Fibroblast of the aortic adventitia (primary cell): ENCODE data around the gene CFAP92. TPM values are rescaled to one million over a fixed set of nuclear protein-coding genes. Genes with fewer than 3 reads are reported as not detected.

Experiments
- DNase-seq: peaks from one replicate; pipeline ENCODE4 v3.0.0-alpha.2; 2010; ENCODE audit warnings: low read depth
- H3K4me3 ChIP-seq: 2 replicates; pipeline ENCODE4 v1.5.1; 2011; ENCODE audit warnings: low read depth, mild to moderate bottlenecking, control low read depth, low read length, moderate library complexity
- CTCF ChIP-seq: IDR thresholded peaks from 2 replicates; pipeline ENCODE4 v1.5.1; 2011; ENCODE audit warnings: mild to moderate bottlenecking, low read length, control low read depth, inconsistent platforms; ENCODE audit not compliant: insufficient read depth
- total RNA-seq: library from RNA; depleted of rRNA; stranded (reverse); fragments of >200 nt; gene quantifications from 2 replicates; pipeline ENCODE4 v1.2.3, GENCODE V29; 2012; ENCODE audit warnings: low replicate concordance

CFAP92 gene
- total RNA-seq, 1 donor, result not detected

GRCh38 chr3:129007792-129008191 is 13.9 kb upstream of the CFAP92 start:
- DNase-seq, result no peak
- no peak for TF ChIP-seq CTCF
- H3K4me3 ChIP-seq, result no peak overlapping the region

GRCh38 chr3:129006864-129007263 is 13.0 kb upstream of the CFAP92 start:
- no peak for DNase-seq
- H3K4me3 ChIP-seq, result no peak overlapping the region
- TF ChIP-seq CTCF, result no peak

GRCh38 chr3:129005526-129006303 is 11.8 kb upstream of the CFAP92 start:
- TF ChIP-seq CTCF, result no peak
- peak; percentile 40 for DNase-seq
- no peak overlapping the region for H3K4me3 ChIP-seq

- no peak for TF ChIP-seq CTCF
- H3K4me3 ChIP-seq, result no peak overlapping the region
- DNase-seq, result no peak
These were observed 10.9 kb upstream of the CFAP92 start for GRCh38 chr3:129004639-129005295.

GRCh38 chr3:129003578-129004112 is 9.8 kb upstream of the CFAP92 start:
- no peak for TF ChIP-seq CTCF
- no peak overlapping the region for H3K4me3 ChIP-seq
- no peak for DNase-seq

GRCh38 chr3:129002573-129003569 is 9.0 kb upstream of the CFAP92 start:
- TF ChIP-seq CTCF, result no peak
- no peak overlapping the region for H3K4me3 ChIP-seq
- DNase-seq, result no peak
